GM23248 (cell line): ENCODE results near the gene WHRN.

Source experiments
- EZH2 ChIP-seq: fragments of 200-600 bp; sonication (generic); IDR thresholded peaks from 2 replicates; pipeline ENCODE4 v1.6.1; 2018; ENCODE audit warnings: antibody characterized with exemption, mild to moderate bottlenecking; ENCODE audit not compliant: insufficient read depth, poor library complexity, severe bottlenecking
- EZH2phosphoT487 ChIP-seq: fragments of 200-600 bp; sonication (generic); IDR thresholded peaks from 2 replicates; pipeline ENCODE4 v1.6.1; 2018; ENCODE audit warnings: antibody characterized with exemption, moderate library complexity, mild to moderate bottlenecking, low read depth; ENCODE audit not compliant: insufficient read depth

DNA sequence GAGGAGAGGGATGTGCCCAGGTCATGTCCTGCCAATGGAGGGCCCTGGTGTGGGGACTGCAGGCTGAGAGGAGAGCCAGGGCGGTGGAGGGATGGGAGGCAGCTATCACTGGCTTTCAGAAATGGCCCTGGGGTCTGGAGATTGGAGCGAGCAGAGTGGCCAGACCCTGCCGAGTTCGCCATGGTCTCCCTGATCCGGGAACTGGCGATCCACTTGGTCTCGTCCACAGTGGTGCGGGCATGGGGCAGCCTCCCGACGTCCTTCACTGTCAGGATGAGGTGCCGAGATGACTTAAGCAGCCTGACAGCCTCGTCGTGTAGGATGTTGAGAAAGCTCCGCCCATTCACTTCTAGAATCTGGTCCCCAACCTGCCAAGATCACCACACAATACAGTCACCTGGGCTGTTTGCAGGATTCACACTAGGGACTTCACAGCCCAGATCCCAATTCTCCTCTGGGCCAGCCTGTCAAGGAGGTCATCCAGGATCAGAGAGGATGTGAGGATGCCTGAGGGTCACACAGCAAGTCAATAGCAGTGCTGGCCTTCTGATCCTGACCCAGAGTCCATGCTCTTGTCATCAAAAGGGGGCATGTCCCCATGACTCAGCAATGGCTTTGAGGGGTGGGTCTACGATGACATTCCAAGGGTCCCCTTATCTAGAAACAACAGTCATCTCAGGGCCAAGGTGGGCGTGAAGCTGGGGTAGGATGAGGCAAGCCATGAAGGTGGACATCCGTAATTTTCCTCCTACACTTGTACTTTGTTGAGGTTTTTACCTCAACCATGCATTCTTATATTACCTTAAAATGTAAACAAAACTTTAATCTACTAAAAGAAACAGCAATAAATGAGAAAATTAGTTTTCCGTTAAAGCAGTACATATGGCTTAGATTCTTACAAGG, 79.0 kb downstream of the WHRN start:
- no peak for TF ChIP-seq EZH2phosphoT487
- no peak for TF ChIP-seq EZH2
